ENCODE data around the gene ACADS.

The ACADS gene

DNA sequence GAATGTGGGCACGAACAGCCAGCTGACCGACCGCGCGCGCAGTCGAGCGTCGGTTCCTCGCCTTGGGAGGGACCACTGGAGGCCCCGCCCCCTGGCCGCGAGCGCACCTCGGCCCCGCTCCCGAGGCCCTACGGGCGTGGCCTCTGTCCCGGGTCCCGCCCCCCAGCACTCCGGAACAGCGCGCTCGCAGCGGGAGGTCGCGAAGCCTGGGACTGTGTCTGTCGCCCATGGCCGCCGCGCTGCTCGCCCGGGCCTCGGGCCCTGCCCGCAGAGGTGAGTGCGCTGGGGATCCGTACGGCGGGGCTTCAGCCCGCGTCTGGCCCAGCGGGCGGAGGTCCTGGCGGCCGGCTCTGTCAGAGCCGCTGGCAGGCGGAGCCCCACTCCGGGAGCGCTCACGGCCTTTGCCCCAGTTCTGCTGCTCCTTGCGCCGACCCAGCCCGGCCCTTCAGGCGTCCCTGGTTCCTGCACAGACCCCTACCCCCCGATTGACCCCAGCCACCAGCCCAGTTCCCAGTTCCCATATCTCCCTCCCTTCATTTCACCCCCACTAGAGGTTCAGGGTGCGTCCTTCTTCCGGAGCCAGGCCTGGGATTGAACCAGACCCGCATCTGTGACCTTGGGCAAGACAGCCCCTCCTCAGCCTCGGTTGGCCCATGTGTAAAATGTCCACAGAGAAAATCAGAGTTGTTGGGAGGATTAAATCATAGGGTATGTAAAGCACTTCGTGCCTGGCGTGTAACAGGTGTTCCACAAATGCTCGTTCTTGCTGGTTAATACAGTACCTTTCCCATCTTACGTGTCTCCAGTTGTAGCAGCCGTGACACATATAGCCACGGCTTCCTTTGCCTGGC lies at the start of gene ACADS:
Gene ACADS (plus strand): TSS at position 168 of the 851 bp plus-strand sequence. CDS start 60 bp downstream, at position 228.
- DNase-seq, result peak; percentile 80

DNA sequence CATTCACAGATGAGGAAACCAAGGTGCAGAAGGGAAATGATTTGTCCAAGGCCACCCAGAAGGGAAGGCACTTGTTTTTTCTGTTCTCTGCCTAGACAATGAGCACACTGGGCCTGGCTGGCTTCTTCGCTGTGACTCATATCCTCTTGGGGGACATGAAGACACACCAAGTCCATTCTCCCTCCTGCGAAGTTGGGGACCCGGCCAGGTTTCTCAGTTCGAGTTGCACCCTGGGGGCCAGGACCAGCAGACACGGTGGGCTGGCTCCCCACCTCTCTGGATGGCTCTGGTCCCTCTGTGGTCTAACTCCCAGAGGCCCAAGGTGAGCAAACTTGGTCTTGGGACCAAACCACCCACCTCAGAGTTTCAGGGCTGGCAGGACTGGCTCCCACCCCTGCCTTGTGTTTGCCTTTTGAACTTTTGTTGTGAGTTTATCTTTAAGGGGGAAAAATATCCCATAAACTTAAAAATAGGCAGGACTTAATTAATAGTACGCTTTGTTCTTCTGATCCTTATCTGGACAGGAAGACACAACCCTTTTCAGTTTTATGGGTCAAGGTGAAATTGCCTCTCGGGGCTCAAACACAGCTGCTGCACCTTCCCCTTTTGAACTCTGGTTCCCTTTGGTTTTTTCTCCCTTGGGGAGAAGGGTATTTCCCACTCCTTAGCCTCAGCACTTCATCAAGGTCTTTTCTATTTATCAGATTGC lies 47.7 kb upstream of the ACADS start:
- no peak for DNase-seq

- DNase-seq, result no peak
Observed at GRCh38 chr12:120678572-120678971, 47.1 kb upstream of the ACADS start.

- no peak for DNase-seq
Observed at GRCh38 chr12:120680165-120680738, 45.4 kb upstream of the ACADS start.

- DNase-seq, result no peak
Observed at GRCh38 chr12:120684523-120684932, 41.1 kb upstream of the ACADS start.

DNA sequence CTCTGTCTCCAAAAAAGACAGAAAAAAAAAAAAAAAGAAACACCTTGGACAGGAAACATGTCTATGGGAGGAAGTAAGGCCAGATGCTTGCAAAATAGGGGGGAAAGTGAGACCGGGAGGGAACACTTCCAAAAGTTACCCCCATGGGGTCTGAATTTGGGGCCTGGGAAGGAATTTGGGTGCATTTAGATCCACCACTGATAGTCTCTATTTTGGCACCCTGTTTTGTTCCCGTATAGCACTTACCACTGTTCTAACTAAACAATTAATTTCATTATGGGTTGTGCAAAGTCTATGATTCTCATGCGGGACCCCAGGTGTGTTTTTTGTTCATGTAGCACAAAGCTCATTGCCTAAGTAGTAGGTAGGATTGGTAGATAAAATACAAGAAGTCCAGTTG lies 40.1 kb upstream of the ACADS start:
- DNase-seq, result no peak

DNA sequence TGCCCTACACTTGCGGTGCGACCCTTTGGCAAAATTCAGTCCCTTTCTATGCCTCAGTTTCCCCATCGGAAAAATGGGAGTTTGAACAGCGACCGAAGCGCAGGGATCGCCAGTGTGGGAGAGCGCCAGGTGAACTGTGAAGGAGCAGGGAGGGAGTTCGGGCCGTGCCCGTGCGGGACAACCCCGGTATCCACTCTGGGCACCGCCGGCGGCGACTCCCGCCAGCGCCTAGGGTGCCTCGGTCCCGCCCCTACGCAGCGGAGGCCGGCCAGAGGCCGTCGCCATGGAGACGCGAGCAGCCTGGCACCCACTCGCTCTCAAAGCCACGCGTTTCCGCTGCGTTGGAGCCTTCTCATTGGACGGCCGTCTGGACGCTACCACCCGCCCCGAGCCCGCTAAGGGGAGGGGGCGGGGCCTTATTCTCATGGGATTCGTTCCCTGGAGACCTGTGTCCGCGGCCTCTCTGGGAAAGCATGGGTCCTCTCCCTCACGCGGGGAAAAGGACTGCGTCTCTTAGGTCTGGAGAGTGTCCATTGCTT lies 39.4 kb upstream of the ACADS start:
- peak; percentile 97 for DNase-seq

GRCh38 chr12:120686690-120687577 lies 38.7 kb upstream of the ACADS start, which contains the start of gene MLEC:
Gene MLEC, plus strand, starts transcription at chr12:120687149. Its CDS starts 148 bp downstream, at chr12:120687297.
- DNase-seq, result peak; percentile 99

DNA sequence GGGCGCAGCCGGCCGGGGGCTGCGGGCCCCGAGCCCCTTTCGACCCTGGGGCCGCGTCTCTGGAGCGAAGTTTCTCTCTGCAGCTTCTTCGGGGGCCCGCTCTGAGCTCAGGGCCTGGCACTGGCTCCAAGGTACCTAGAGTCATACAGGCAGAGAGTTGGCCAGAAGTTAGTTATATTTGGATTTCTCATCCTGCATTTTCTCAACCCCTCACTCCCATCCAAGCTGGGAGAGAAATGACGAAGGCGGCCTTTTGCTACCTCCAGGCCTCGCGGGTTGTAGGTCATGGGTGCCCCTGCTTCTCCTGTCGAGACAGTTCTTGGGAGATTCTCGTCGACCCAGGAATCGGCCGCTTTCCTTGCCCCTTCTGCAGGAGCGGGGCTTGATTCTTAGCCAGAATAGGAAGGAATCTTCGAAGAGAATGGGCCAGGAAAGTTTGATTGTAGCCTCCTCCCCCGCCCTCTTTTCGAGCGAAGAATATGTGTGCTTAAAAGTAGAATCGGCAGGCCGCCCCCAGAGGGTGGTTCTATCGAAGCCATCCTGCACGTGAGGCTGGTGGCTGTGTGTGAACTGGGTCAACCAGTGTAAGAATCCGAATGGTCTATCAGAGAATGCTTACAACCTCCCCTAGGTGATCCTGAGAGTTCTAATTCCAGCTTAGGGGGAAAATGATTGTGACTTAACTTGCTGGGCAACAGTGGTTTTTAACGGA lies 37.9 kb upstream of the ACADS start:
- DNase-seq, result no peak

DNA sequence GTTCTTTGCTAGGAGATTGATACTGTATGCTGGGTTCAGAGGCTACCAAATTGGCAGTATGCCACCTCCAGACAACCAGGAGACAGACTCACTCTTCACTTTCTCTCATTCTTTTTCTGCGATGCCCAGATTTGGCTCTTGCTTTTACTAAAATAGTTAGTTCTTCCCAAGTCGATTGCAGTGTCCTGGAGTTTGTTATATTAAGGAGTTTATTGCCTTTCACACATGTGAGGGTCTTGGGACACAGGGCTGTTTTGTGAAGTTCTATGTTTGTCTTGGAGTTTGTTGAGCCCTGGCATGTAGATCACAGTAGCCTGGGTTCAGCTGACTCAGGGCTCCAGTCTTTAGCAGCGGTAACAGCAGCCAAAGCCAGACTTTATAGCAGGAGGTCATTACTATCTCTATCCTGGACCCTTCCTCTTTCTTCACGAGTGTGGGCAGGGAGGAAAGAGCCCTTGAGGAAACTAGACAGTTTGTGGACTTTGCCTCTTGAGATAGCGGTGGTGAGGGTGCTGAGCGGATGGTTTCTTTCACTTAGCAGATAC lies 37.0 kb upstream of the ACADS start:
- no peak for DNase-seq

GRCh38 chr12:120689397-120690082 lies 36.1 kb upstream of the ACADS start:
- no peak for DNase-seq

DNA sequence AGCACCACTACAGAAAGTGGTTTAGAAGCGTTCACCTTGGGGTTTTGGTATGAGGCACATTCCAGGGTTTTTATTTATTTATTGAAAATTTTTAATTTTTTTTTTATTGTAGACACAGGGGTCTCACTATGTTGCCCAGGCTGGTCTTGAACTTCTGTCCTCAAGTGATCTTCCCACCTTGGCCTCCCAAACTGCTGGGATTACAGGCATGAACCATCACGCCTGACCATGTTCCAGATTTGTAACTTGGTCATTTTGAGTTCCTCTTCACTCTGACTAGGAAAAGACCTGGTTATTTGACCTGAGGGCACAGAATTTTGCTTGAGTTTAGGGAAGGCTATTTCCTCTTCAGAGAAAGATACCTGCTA lies 35.6 kb upstream of the ACADS start:
- no peak for DNase-seq

DNA sequence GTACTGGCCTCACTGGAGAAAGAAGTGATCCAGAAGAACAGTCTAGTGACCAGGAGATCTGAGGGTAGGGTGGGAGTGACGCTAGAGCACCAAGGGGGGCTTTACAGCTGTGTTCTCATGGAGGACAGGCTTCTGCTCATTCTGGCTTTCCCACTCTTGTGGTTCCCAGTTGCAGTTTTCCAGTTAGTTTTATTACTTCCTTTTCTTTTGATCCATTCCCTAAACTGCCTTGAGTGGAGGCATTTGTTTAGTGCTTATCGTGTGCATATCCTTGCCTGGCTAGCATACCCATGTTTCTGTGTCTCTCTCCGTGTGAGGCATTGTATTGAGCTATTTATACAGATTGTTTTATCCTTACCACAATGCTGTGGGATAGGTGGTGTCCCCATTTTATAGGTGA lies 34.6 kb upstream of the ACADS start:
- no peak for DNase-seq

DNA sequence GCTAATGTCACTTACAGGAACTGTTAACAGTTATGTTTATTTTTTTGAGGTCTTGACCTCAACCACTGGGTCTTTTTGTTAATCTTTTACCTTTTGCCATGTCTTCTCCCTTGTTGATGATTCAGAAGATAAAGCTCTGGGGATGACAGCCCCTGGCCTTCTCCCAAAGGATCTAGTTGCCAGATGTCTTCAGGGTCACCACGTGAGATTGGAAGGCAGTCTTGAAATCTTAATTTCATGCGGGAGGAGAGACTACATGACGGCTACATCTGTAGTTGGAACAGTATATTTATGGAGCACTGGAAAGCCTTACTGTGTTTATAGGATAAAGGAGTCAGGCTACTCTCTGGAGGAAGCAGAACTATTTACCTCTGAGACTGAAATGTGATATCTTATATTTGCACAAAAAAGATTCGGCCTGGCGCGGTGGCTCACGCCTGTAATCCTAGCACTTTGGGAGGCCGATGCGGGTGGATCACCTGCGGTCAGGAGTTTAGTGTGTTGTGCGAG lies 33.0 kb upstream of the ACADS start:
- DNase-seq, result no peak

DNA sequence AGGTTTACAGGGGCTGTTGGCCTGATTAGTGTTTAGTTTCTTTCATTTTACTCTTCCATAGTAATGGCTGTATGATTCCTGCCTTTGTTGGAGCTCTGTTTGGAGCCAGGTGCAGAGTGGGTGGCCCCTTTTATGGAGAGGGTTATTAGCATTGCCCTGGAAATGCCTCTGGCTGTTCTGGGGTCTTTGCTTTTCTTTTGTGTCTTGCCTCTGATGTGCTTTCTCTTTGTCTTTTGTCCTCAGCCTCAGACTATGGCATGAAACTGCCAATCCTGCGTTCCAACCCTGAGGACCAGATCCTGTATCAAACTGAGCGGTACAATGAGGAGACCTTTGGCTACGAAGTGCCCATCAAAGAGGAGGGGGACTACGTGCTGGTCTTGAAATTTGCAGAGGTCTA lies 31.8 kb upstream of the ACADS start:
- DNase-seq, result no peak

DNA sequence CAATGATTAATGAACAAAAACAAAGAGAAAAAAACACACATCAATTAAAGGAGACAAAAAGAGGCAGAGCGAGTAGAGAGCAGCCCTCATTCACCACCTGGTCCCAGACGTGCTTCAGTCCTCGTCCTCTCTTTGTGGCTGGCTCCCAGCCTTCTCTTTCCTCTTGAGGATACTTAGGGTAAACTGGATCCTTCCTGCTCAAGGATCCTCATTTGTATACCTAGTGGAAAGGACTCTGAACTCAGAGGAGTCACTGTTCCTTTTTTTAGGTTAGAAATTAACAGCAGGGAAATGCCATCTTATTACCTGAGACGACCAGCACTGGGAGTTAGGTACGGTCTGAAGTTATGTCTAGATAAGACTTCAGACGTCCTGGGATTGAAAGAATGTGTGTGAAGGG lies 29.0 kb upstream of the ACADS start:
- no peak for DNase-seq

GRCh38 chr12:120697344-120697743 lies 28.3 kb upstream of the ACADS start:
- DNase-seq, result no peak

GRCh38 chr12:120698665-120699064 lies 27.0 kb upstream of the ACADS start:
- no peak for DNase-seq

DNA sequence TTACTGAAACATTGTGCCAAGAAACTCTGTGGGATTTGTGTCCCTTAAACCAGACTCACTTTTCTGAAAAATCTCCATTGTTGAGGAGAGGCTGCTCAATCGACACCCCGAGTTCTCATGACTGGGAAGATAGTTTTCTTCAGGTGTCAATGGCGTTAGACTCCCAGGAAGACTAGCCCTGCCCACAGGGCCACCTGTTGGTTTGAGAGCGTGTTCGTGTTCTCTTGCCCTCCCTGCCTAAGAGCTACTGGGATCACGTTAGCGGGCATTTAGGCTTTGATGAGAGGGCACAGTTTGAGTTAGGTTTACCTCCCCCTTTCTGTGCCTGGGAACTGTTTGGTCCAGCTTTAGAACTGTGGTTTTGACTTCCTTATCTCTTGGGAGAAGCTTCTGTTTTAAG lies 26.1 kb upstream of the ACADS start:
- DNase-seq, result no peak

DNA sequence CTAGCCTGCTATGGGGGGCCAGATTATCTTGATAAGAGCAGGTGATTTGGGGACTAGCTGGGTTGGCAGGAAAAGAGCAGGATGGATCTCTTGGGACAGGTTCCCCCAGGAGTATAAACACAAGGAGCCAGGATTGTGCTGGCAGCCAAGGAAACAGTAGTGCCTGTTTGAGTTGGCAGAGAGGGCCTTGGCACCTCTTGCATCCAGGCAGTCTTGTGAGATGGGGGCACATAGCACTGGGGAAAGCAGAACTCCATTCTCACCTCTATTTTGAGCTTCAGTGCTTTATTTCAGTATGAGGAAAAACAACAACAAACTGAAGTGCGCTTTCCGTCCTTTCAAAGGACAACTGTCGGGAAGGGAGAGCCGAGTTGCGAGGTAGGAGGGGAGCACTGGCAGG lies 24.7 kb upstream of the ACADS start:
- no peak for DNase-seq

- DNase-seq, result no peak
Observed at GRCh38 chr12:120702637-120703036, 23.0 kb upstream of the ACADS start.

All from CD4-positive, alpha-beta T cell treated with Interleukin-4 for 4 hours (primary cell).